Motor neuron (in vitro differentiated cells): ENCODE data around the gene CTU2. TPM values are rescaled to one million over a fixed set of nuclear protein-coding genes. Genes with fewer than 3 reads are reported as not detected.
A peak's percentile ranks its signal among the peaks of the same experiment; 100 is the strongest.

Source experiments
- ATAC-seq, 8 experiments: fragments of 200-7000 bp; cut with Tn5 transposase; replicated peaks in 6 of 8; 2 replicates each; pipeline ENCODE4 v1.8.0; 2021; ENCODE audit warnings: mild to moderate bottlenecking in 8 of 8, moderate library complexity in 8 of 8
- H3K27ac ChIP-seq, 2 donors: fragments of 250-450 bp; sonication (Bioruptor Pico); 2 replicates each; pipeline ENCODE4 v1.9.0; 2021; ENCODE audit warnings: antibody characterized with exemption in 2 of 2, mild to moderate bottlenecking in 2 of 2, moderate library complexity in 1 of 2
- H3K4me1 ChIP-seq, 2 donors: fragments of 250-450 bp; sonication (Bioruptor Pico); replicated peaks in 1 of 2; 2 replicates each; pipeline ENCODE4 v1.6.1; 2021; ENCODE audit warnings: antibody characterized with exemption in 2 of 2, mild to moderate bottlenecking in 2 of 2, moderate library complexity in 1 of 2
- H3K4me3 ChIP-seq, 5 donors: fragments of 250-450 bp; sonication (Bioruptor Pico); 2 replicates each; pipeline ENCODE4 v1.9.0; 2021; ENCODE audit warnings: antibody characterized with exemption in 5 of 5, mild to moderate bottlenecking in 5 of 5, moderate library complexity in 4 of 5
- WGBS, 10 experiments: fragments of 450-650 bp; shearing (Covaris generic); methylation state at CpG; one replicate each; pipeline ENCODE4 v1.0.0; 2022; 5-methylcytosine and 5-hydroxymethylcytosine counted together
- in situ Hi-C, 9 experiments: fragments of 400-800 bp; cut with MboI; loops; one replicate each; pipeline ENCODE4 v1.15.0; 2021; ENCODE audit warnings: low sequenced_read_pairs in 9 of 9, low pct_unique_long_range_greater_than_20kb in 2 of 9; ENCODE audit not compliant: unreplicated experiment in 9 of 9
- total RNA-seq, 8 experiments: library from RNA; unstranded; fragments of 300-600 nt; gene quantifications; 2 replicates each; pipeline versions ENCODE4 v1.2.3 to v1.2.4, GENCODE V29; 2022

CTU2 gene
- total RNA-seq, 8 experiments from 2014 or later: 10.5 to 24.1 (median 17.1) TPM

DNA sequence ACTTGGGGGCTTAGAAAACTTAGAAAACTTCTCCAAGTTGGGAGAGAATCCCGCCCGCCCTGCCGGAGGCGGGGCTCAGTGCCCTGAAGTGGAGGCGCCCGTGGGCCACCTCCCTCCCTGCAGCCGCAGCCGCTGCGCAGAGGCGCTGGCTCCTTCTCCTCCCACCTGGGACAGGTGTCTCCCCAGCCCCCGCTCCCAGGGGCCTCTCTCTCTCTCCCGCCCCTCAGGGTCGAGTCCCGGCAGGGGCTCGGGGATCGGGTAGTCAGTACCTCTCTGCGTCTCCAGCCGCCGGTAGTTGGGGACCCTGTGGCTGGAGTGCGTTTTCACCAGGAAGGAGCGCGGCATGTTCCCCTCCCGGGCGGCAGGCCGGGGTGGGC lies 20.3 kb upstream of the CTU2 start:
- no peak overlapping the region for H3K27ac ChIP-seq
- peaks cover 3 to 5% of the 10 kb centered on the region in 2 donors for H3K4me1 ChIP-seq
- 20% methylated on average over 1 of the region's 25 CpGs; no CpG with 5 or more reads in 9 of the 10 experiments for WGBS, 10 experiments
- in situ Hi-C loops: no loop called here
- ATAC-seq: peak in 5 of 8 experiments; percentile 11 to 39 (median 28)
- peak overlapping the region; percentile 26 to 33 (median 27) for H3K4me3 ChIP-seq

DNA sequence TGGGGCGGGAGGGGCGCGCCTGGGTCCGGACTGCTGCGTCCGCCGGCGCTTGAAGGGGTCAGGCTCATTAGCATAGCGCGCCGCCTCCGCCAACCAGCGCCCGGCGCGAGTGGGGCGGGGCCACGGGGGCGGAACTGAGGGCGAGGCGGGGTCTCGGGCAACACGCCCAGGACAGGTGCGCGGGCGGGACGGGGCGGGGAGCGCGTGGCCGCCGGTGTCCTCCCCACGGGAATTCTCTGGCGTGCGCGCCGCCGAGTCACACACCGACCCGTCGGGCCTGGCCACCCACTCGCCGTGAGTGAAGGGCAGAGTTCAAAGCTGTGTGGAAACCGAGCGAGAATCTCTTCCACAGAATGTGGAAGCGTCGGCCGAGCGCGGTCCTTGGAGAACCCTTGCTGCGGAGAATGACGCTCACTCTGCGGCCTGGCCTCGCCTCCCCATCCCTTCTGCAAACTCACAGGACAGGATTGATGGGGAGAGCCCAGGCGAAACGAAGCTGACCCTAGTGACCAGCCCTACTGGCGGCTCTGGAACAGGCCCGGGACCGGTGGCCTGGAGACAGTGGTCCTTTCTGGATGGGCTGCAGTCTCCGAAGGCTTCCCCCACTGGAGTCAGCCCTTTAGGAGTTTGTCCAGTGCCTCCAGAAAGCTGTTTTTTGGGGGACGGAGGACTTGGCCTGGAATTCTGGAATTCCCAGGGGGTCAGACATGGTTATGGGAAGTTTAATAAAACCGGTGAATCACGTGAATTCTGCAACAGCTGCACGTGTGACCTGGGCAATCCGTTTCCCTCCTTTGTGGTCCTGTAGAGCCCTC lies 19.7 kb upstream of the CTU2 start, which contains the start of gene SNAI3:
Gene SNAI3, minus strand, starts transcription at position 69 of the 815 bp plus-strand sequence. CDS start 101 bp downstream, outside the sequence.
- in situ Hi-C loops: no loop called here
- peaks cover 3 to 5% of the 10 kb centered on the region in 2 donors for H3K4me1 ChIP-seq
- ATAC-seq: peak; percentile 81 to 90 (median 86)

DNA sequence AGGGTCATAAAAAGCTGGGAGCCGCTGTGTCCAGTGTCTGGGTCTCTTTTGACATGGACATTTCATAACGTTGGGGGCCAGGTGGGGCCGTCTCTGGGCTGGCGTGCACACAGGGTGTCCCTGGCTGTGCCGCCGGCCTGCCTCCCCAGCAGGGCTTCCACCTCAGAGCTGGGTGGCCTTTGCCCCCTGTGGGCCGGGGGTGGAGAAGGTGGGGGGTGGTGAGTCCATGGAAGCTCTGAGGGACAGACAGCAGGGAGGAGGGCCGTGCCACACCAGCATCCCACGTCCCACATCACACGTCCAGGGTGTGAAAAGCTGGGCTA lies 19.1 kb upstream of the CTU2 start:
- Histone ChIP-seq H3K4me3 (no peak overlapping the region), H3K4me1 (peaks cover 3 to 5% of the 10 kb centered on the region in 2 donors), H3K27ac (no peak overlapping the region)
- in situ Hi-C loops: no loop called here
- 0 to 100% (median 40%) methylated on average over 1 to 2 of the region's 10 CpGs; no CpG with 5 or more reads in 5 of the 10 experiments for WGBS, 10 experiments
- no peak for ATAC-seq

More for the DNA sequence above, 19.7 kb upstream of the CTU2 start, which contains the start of gene SNAI3:
- Histone ChIP-seq H3K27ac (no peak within 1 kb of the TSS), H3K4me3 (peak within 1 kb of the TSS; percentile 26 to 33 (median 27))
- 0 to 36% (median 20%) methylated on average over 1 to 14 of the region's 65 CpGs; no CpG with 5 or more reads in 5 of the 10 experiments for WGBS, 10 experiments

DNA sequence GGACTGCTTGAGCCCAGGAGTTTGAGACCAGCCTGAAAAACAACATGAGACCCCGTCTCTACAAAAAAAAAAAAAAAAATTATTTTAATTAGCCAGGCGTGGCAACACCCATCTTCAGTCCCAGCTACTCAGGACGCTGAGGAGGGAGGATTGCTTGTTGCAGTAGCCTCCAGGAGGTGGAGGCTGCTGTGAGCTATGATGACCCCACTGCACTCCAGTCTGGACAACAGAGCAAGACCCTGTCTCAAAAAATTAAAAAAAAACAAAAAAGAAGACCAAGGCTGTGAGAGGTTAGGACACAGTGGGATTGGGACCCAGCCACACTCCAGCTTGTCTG lies 18.7 kb upstream of the CTU2 start:
- WGBS, 10 experiments: 10 to 67% (median 54%) methylated on average over 1 to 2 of the region's 3 CpGs; no CpG with 5 or more reads in 5 of the 10 experiments
- ATAC-seq: no peak
- in situ Hi-C loops: no loop called here

DNA sequence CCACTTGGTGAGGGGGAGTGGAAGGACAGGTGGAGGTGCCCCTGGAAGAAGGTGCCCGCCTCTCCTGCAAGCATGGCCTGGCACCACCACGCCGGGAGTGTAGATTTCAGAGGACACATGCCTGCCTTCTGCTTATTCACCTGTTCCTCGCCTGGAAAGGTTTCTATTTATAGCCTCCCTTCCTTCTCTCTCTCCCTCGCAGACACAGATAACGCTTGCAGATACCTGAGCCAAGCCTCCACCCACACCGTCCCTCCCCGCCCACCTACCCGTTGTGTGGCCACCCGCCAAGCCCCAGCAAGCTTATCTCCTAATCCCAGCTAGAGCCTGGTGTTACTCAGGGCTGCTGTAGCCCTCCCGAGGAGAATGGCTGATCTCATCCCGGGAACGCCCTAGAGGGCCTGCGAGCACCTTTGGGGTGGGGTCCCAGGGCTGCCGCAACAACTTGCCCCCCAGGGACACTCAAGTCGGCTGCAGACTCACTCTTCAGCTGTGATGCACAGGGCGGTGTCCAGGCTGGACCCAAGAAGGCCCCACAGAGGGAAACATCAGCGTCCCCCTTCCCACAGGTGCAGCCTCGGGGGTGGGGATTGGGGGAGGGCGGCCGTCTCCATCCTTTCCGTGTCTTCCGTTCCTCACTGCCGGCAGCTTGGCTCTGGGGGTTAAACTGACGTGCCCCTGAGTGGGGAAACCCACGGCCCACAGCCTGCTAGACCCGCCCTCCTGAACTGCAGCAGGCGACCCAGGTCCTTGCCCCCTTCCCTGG lies 18.1 kb upstream of the CTU2 start:
- no peak overlapping the region for H3K27ac ChIP-seq
- WGBS, 10 experiments: 0 to 82% (median 30%) methylated on average over 1 to 4 of the region's 28 CpGs; no CpG with 5 or more reads in 6 of the 10 experiments
- peaks cover 3 to 5% of the 10 kb centered on the region in 2 donors for H3K4me1 ChIP-seq
- in situ Hi-C loops: no loop called here
- ATAC-seq: no peak
- H3K4me3 ChIP-seq: no peak overlapping the region

More for the DNA sequence above, 18.7 kb upstream of the CTU2 start:
- no peak overlapping the region for H3K4me3 ChIP-seq
- peaks cover 3 to 5% of the 10 kb centered on the region in 2 donors for H3K4me1 ChIP-seq
- no peak overlapping the region for H3K27ac ChIP-seq

DNA sequence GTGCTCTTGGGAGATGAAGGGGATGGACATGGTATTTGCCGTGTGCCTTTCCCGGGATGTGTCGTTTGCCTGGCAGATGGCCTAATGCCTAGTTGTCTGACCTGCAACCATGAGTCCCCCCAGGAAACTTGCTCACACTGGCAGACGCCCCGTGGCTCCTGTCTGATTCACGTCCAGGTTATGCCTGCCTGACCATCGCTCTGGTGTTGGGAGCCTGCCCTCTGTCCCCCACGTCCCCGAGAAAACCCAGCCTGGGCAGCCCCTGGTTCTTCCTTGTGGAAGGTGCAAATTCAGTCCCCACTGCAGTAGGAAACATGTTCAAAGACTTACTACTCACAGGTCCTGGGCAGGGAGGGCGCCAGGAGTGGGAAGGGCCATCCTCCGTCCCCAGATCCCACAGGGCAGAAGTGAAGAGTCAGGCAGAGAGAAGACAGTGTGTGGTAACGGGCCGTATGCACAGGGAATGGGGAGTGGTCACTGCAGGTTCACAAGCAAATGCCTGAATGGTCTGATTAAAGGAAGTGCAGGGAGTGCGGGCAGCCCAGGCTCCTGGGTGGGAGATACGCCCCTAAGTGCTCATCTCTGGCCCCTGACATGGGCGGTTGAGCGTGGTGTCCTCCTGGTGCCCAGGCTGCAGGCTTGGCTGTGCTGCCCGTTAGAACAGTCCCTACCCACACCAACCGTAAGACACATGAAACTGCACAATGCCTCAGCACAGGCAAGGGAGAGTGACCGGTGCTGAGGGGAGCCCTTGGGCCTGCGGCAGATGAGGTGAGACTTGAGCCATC lies 15.8 kb upstream of the CTU2 start:
- H3K4me1 ChIP-seq: peaks cover 3 to 5% of the 10 kb centered on the region in 2 donors
- 37 to 94% (median 60%) methylated on average over 3 to 8 of the region's 21 CpGs; no CpG with 5 or more reads in 2 of the 10 experiments for WGBS, 10 experiments
- no peak for ATAC-seq

DNA sequence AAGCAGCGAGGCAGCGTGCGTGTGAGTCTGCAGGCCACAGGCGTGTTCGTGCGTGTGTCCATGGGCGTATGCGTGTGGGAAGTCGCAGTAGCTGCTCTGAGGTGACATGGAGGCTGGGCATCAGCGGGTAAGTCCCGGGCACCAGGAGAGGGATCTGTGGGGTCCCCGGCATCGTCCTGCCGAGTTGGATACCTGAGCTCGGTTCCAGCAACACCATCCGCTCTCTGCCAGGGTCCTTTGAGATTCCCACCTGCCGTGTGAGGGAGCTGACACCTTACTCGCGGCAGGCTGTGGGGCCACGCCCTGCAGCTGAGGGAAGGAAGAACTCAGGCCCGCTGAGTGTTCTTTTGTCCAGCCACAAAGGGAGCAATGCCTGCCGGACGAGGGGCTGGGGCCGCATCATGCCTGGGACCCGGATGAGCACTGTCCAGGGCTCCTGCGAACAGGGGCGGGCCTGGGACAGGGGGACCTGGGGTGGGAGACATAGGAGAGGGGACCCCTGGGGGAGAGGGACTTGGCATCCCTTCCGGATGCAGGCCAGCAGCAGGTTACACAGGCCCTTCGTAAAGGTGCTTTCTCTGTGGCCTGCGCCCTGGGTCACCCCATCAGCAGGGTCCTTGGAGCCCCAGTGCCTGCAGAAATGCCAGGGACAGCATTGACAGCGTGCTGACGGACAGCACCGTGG lies 15.0 kb upstream of the CTU2 start:
- H3K4me3 ChIP-seq: no peak overlapping the region
- no peak for ATAC-seq
- peaks cover 3 to 5% of the 10 kb centered on the region in 2 donors for H3K4me1 ChIP-seq
- H3K27ac ChIP-seq: no peak overlapping the region
- WGBS, 10 experiments: 60 to 69% methylated on average over 1 to 14 of the region's 33 CpGs; no CpG with 5 or more reads in 8 of the 10 experiments
- in situ Hi-C loops: no loop called here

More for the DNA sequence above, 15.8 kb upstream of the CTU2 start:
- in situ Hi-C loops: no loop called here
- Histone ChIP-seq H3K4me3 (no peak overlapping the region), H3K27ac (no peak overlapping the region)

DNA sequence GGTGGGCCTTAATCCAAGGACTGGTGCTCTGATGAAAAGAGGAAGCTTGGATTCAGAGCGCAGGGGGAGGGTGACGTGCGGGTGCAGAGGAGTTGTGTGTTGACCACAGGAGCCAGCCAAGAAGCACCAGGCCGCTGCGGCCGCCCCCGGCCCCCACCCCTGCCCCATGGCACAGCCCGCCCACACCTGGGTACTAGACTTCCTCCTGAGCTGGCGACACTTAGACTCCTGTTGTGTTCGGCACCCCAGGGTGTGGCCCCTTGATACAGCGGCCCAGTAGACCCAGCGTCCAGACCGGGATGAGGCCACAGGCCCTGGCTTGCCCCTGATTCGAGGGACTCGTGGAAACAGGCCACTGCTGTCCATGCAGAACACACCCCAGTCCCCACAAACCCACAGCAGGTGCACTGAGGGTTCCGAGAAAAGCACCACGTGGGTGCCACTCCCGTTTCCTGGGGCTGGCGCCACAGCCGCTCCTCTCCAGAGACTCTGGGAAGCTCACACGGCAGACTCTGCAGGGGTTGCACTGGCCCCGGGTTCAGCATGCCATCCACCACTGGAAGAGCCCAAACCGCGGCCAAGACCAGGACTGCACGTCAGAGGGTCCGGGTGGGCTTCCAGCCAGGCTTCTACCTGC lies 14.3 kb upstream of the CTU2 start:
- H3K4me1 ChIP-seq: peaks cover 0 to 1% of the 10 kb centered on the region in 2 donors
- H3K27ac ChIP-seq: no peak overlapping the region
- ATAC-seq: no peak
- in situ Hi-C loops: no loop called here
- WGBS, 10 experiments: 60 to 90% (median 79%) methylated on average over 2 to 4 of the region's 26 CpGs; no CpG with 5 or more reads in 6 of the 10 experiments
- H3K4me3 ChIP-seq: no peak overlapping the region

DNA sequence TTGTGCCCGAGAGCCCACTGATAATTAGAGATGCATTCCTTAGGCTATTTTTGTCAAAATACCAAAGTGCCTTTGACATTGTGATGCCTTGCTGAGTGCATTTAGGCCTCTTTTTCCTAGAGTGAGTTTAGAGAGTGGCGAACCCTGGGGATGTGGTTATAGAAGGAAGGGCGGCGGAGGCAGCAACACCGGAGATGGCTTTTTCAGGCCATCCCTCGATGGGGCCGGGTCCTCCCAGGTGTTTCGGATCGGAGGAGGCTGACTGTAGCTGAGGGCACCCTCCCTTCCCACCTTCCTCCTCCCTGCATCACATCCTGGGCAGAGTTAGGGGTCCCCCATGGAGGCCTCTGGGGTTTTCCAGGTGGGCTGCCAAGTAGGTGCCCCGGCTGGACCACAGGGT lies 13.4 kb upstream of the CTU2 start:
- H3K27ac ChIP-seq: no peak overlapping the region
- 60 to 84% (median 67%) methylated on average over 1 to 9 of the region's 10 CpGs; no CpG with 5 or more reads in 7 of the 10 experiments for WGBS, 10 experiments
- ATAC-seq: no peak
- in situ Hi-C loops: no loop called here
- H3K4me3 ChIP-seq: no peak overlapping the region
- H3K4me1 ChIP-seq: no peaks in the 10 kb centered on the region

DNA sequence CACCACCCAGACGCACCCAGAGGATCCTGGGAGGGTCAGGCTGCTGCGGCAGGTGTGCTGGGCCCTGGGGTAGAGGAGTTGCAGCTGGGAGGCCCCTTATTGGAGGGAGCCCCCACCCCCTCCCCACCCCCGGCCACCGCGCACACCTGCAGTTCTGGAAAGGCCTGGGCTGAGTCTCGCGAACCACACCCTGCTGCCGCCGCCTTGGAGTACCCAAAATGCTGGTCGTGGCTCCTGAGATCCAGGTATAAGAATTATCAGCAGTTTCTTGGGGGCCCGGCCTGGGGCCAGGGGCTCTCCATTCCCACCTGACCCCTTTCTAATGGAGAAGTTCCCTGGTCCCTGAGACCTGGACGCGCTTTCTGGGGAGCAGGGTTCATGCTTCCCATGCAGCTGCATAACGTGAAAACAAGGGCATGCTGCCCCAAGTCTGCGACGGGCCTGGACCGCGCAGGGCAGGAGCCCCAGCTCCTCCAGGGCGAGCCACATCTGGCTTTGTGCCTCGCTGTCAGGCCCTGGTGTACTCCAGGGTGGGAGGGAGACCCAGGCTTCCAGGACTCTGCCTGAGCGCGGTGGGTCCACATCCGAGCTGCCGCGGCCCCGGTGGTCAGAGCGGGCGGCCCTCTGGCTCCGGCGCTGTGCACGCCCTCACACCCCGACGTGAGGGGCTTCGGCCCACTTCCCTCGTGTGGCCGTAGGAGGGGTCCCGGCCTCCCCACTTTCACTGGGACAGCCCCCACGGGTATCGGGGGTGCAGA lies 12.7 kb upstream of the CTU2 start:
- no peak overlapping the region for H3K27ac ChIP-seq
- WGBS, 10 experiments: 50 to 81% (median 73%) methylated on average over 2 to 11 of the region's 39 CpGs; no CpG with 5 or more reads in 7 of the 10 experiments
- ATAC-seq: no peak

DNA sequence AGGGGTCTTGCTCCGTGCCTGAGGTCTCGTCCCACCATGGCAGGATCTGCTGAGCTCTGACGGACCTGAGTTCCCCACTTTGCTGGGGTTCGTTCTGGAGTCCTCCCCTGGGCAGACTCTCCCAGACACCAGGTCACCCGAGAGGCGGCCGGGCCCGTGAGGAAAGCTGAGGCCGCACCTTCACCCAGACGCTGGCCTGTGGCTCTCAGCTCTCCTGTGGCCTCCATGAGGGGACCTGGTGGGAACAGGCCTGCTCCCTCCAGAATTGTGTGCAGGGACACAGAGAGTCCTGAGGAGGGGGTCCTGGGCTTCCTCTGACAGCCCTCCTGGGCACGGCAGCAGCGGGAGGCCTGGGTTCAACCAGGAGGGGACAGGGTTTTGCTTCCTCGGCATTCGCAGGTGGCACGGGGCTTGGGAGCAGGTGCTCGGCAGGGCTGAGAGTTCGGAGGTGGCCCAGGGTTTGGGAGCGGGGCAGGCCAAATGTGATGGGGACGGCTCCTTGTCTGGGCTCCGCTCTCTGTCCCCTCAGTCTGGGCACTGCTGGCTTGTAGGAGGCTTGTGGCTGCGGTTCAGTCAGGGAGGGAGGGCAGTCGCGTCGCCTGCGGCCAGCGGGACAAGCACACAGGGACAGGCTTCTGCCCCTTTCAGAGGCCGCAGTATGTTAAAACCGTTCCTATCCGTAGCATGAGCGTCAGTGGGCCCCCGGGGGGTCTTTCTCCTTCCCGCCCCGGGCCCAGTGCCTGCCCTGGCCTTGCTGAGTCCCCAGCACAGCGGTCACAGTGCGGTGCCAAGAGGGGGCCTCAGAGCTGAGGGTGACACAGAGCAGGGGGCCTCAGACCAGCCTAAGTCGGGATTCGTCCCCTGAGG lies 11.8 kb upstream of the CTU2 start:
- 20 to 100% (median 60%) methylated on average over 1 to 9 of the region's 37 CpGs; no CpG with 5 or more reads in 3 of the 10 experiments for WGBS, 10 experiments
- Histone ChIP-seq H3K27ac (no peak overlapping the region), H3K4me3 (no peak overlapping the region), H3K4me1 (no peaks in the 10 kb centered on the region)
- ATAC-seq: no peak
- in situ Hi-C loops: no loop called here

More for the DNA sequence above, 12.7 kb upstream of the CTU2 start:
- Histone ChIP-seq H3K4me3 (no peak overlapping the region), H3K4me1 (no peaks in the 10 kb centered on the region)
- in situ Hi-C loops: no loop called here
